NOMO-1 treated with dmso at 0.1 percent for 144 hours (cell line): ENCODE data around the gene CCNQ.
A peak's percentile ranks its signal among the peaks of the same experiment; 100 is the strongest.

Source experiments
- DNase-seq: peaks from one replicate; lab custom pipeline; 2025; ENCODE audit not compliant: unreplicated experiment; lab: John Stamatoyannopoulos, UW

The CCNQ gene

DNA sequence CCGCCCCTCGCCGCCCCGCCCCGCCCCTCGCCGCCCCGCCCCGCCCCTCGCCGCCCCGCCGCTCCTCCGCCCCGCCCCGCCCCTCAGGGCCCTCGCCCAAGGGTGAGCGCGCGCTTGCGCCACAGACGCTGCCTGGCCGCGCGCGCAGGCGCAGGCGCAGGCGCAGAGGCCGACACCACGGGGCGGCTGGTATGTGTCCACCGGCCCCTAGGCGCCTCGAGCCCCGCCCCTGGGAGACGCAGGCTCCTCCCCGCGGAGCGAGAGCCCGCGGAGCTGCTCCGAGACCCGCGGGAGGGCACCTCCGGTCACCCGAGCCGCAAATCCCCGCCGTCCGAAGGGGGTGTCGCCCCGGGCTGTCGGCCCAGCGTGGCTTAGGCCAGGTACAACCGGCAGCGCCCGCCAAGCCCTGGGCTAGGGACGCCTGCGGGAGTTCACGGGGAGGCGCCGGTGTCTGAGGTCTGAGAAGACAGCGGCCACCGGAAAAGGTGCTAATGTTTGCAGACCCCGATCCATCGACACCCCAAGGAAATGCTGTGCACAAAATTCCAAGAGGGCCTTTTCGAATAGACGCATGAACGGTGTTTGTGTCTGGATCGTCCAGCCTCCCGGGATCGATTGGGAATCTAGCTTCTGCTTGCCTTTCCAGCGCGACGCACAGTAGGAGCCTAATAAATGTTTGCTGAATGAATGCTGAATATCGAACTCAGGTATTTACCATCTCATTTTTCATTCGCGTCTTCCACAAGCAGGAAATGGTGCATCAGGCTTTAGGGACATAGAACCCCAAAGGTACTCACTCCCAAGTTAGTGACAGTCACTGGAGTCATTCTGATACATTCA is 473 bp upstream of the CCNQ start:
- DNase-seq: peak; percentile 71

DNA sequence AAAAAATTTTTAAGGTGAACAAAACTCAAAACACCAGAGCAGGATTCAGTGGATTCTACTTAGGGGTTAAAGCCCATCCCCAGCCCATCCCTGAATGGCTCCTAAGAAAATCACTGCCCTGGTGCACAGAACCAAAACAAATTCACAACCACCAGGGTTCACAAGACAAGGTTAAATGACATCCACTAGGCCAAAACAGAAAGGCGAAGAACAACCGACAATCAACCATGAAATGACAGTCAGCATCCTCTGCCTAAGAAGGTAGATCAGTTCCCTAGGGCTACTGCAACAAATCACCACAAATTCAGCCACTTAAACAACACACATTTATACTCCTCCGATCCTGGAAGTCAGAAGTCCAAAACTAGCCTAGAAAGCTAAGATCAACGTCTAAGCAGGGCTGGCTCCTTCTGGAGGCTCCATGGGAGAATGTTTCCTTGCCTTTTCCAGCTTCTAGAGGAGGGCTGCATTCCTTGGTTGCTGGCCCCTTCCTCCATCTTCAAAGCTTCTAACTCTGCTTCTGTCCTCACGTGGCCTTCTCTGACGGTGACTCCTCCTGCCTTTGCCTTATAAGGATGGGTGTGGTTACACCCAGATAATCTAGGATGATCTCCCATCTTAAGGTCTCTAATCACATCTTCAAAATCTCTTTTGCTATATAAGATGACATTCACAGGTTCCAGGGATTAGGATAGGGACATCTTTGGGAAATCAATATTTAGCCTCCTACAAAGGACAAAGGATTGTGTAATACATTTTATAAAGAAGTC is 1.8 kb downstream of the CCNQ start:
- DNase-seq: no peak

- no peak for DNase-seq
Observed at GRCh38 chrX:153595859-153596857, 2.8 kb downstream of the CCNQ start.

- no peak for DNase-seq
Observed at GRCh38 chrX:153595387-153595786, 3.6 kb downstream of the CCNQ start.

DNA sequence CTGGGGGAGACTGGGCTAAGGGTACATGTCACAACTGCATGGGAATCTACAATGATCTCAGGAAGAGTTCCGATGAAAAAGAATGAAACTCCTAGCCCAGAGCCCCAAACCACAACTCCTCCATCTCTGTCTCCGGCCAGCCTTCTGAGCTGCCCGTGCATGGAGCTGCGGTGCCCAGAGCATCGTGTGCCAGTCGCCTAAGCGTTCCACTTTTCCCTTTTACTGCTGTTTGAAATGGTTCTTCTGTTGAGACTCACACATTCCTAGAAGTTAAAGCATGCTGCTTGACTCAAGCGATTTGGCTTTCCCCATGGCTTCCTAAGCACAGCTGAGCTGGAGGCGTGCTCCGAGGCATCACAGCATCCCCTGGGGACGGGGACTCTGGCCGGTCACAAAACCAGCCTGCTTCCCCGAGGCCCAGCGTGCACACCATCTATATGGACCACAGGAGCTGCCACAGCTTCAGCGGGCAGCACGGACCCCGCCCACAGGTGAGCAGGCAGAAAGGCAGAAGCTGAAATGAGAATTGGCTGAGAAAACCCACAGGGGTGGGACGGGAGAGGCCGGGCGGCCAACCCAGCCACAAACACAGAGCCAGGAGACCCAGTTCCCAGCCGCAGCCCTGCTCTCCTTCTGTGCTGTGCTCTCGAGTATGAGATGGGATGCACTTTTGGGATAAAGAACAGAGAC is 5.0 kb downstream of the CCNQ start:
- DNase-seq: no peak

- no peak for DNase-seq
Observed at GRCh38 chrX:153592966-153593688, 5.8 kb downstream of the CCNQ start.

DNA sequence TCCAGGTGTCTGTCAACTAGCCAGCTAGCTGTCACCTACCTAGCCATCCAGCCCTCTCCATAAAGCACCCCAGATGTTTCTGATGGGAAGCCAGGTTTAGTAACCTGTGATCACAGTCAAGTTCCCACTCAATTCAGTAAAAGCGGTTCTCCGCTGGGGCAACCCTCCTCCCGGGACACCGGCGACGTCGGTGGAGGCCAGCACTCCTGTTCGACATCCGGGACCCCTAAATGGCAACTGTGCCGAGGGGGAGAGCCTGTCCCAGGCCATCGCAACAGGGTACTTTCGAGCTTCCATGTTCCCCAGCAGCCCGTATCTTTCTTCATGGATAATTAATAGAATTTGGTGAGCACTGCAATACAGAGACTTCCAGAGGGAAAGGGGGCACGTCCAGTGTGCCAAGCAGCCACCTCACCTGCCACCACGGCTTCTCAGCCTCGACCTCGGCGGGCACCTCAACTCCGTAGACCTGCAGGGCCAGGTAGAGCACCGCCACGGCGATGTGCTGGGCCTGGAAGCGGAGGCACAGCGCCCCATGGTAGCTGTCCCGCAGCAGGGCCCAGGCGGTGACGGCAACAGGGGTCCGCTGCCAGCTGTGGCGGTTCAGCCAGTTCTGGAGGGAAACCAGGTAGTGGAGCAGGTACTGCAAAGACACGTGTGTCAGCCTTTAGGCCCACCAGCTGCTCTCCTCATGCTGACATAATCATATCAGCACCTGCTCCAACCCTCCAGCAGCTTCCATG is 6.7 kb downstream of the CCNQ start:
- no peak for DNase-seq

DNA sequence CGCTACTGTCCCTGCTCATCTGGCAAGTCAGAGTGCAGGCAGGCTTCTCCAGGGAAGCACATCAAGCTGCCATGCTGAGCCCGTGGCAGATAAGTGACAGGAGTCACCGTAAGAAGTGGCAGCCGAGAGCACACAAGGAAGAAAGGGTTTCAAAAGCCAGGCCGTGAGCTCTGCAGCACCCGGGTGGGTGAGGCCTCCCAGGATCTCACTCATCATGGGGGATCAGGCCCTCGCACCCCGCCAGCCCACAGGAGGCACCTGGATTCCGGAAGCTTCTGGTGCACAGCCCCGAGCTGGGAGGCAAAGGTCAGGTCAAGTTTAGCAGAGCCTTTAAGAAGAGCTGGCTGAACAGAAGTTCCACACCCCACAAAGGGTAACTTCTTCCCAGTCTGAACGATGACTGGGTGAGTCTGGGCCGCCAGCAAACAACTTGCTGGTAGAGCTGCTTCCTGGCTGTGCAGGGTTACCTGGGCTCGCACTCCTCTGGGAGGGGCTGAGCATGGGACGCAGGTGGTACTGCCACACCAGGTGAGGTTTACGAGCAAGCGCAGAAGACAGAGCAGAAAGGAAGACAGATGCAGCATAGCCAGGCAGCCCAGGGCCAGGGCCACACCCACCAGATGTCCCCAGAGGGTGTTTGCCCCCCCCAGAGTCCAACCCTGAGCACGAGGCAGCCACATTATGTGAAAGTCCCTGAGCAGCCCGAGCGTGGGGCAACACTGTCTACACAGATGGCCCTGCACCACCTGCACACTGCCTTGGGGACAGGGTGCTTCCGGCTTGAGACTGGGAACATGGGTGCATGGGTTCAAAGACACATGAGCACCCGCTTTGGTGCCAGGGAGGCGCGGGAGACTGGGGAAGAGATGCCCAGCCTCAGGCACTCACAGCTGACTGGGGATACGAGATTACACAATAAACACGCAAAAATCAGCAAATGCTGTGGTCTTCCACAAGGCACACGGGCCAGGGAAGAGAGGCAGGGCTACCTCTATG is 7.7 kb downstream of the CCNQ start:
- DNase-seq: no peak

- DNase-seq: no peak
Observed at GRCh38 chrX:153588782-153589446, 10.0 kb downstream of the CCNQ start.

- no peak for DNase-seq
Observed at GRCh38 chrX:153588021-153588781, 10.7 kb downstream of the CCNQ start.

- no peak for DNase-seq
Observed at GRCh38 chrX:153587342-153587741, 11.6 kb downstream of the CCNQ start.

- no peak for DNase-seq
Observed at GRCh38 chrX:153585827-153586226, 13.1 kb downstream of the CCNQ start.

DNA sequence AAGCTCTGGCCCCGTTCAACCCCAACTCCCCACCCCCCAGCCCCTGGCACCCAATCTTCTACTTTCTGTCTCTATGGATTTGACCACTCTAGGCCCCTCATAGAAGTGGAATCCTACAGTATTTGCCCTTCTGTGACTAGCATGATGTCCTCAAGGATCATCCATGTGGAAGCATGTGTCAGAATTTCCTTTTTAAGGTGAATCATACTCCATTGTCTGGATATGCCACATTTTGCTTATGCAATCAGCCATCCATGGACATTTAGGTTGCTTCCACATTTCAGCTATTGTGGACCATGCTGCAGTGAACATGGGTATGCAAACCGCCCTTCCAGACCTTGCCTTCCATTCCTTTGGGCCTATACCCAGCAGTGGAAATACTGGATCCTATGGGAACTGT is 15.5 kb downstream of the CCNQ start:
- no peak for DNase-seq

GRCh38 chrX:153582896-153583295 is 16.0 kb downstream of the CCNQ start:
- DNase-seq: peak; percentile 40

GRCh38 chrX:153580700-153581386 is 18.1 kb downstream of the CCNQ start:
- no peak for DNase-seq

DNA sequence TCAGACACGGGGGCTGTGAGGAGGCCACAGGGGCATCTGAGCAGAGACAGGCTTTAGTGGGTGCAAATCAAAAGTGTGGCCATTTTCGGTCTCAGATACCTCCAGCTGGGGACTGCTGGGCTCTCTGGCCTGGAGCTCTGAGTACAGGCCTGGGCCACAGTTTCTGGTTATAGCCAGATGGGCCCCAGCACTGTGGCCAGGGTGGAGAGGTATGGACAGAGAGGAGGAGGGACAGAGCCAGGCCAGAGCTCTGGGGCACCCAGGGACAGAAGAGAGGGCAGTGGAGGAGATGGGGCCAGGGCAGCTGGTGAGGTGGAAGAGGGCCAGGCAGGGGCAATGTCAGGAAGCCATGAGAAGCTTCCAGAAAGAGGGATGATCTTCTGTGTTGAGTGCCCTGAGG is 20.1 kb downstream of the CCNQ start:
- DNase-seq: no peak
